ENCODE data around the gene MUC4. TPM values are rescaled to one million over a fixed set of nuclear protein-coding genes. Genes with fewer than 3 reads are reported as not detected.

MUC4 gene
- polyA plus RNA-seq, 1 of the 3 experiments (the other 2 are of a cell fraction), result 0.07 TPM

- no peaks in the 10 kb centered on the region for H4K20me1 ChIP-seq (ENCODE audit: insufficient read depth)
- no peaks in the 10 kb centered on the region for H3K9me3 ChIP-seq
- no peak overlapping the region for H3K4me3 ChIP-seq (ENCODE audit: low read depth in 2 of 2, low read length in 1 of 2)
- no peaks in the 10 kb centered on the region for H3K36me3 ChIP-seq (replicated peaks in 1 of 2; ENCODE audit: control insufficient read depth in 1 of 2, insufficient read depth in 2 of 2, low read length in 1 of 2)
- ChIA-PET POLR2A (no interaction called here), CTCF (interaction anchor here (1.0 kb wide), 1 partner anchor 12 kb away, joined by 3 read pairs; no protein-coding TSS in a partner anchor)
- H3K27me3 ChIP-seq (ENCODE audit: insufficient read depth), result peaks cover 14% of the 10 kb centered on the region; the same call in 1 of the 2 replicates
- H3K9ac ChIP-seq, result no peak overlapping the region
- DNase-seq, result no peak
- H3K9me2 ChIP-seq, result no peaks in the 10 kb centered on the region
- no peak overlapping the region for H2AFZ ChIP-seq (ENCODE audit: low read depth)
- no peaks in the 10 kb centered on the region for H3F3A ChIP-seq (replicated peaks; ENCODE audit: insufficient read depth)
- no peak for TF ChIP-seq REST (IDR thresholded peaks at IDR 0.05; ENCODE audit: low read depth, low read length)
- TF ChIP-seq ELF1 (IDR thresholded peaks at IDR 0.05), result no peak
- no peak for TF ChIP-seq MAX (IDR thresholded peaks at IDR 0.05; ENCODE audit: low read depth)
- TF ChIP-seq RCOR1 (IDR thresholded peaks at IDR 0.05; ENCODE audit: low read length), result no peak
- no peak for TF ChIP-seq RXRA (IDR thresholded peaks at IDR 0.05; ENCODE audit: borderline replicate concordance, low read depth)
- no peak for TF ChIP-seq SMC3 (IDR thresholded peaks at IDR 0.05; ENCODE audit: low read depth, low read length)
- no peak for TF ChIP-seq POLR2AphosphoS5 (IDR thresholded peaks at IDR 0.05; ENCODE audit: low read depth, low read length)
- no peak for TF ChIP-seq USF2 (IDR thresholded peaks at IDR 0.05; ENCODE audit: borderline replicate concordance, low read depth, low read length)
- TF ChIP-seq CTCF (IDR thresholded peaks at IDR 0.05), result no peak
- TF ChIP-seq RAD21 (IDR thresholded peaks at IDR 0.05; ENCODE audit: low read length), result no peak
- TF ChIP-seq RFX5 (IDR thresholded peaks at IDR 0.05; ENCODE audit: low read length), result no peak
- no peak for TF ChIP-seq GABPA (IDR thresholded peaks at IDR 0.05; ENCODE audit: low read depth)
- no peak for TF ChIP-seq MEF2A (IDR thresholded peaks at IDR 0.05; ENCODE audit: borderline replicate concordance, low read depth)
- WGBS (ENCODE audit: low lambda C conversion rate), result 64% methylated on average over 9 of the region's 9 CpGs
- H3K4me1 ChIP-seq (ENCODE audit: control insufficient read depth in 1 of 2, insufficient read depth in 2 of 2, low read depth in 1 of 2, low read length in 1 of 2), result no peaks in the 10 kb centered on the region
- H3K27ac ChIP-seq (ENCODE audit: low read depth in 2 of 2, low read length in 1 of 2), result no peak overlapping the region
- H3K4me2 ChIP-seq, result no peak overlapping the region
- H3K79me2 ChIP-seq (ENCODE audit: insufficient read depth), result no peaks in the 10 kb centered on the region
Measured at GRCh38 chr3:195802795-195803194, 8.9 kb downstream of the MUC4 start.
